ENCODE results near the gene HLTF.
"Not testable (repeated sequence)": the region's sequence is repeated elsewhere in the genome, so short reads cannot be mapped to it uniquely, and the experiment has no call there.

The HLTF gene

GRCh38 chr3:148998297-148998696, 88.0 kb downstream of the HLTF start:
- no peaks in the 10 kb centered on the region for H3K9me3 ChIP-seq (ENCODE audit: control insufficient read depth, low read length)
- H3K9ac ChIP-seq (ENCODE audit: low read length) = no peak overlapping the region
- H3K4me1 ChIP-seq (ENCODE audit: control insufficient read depth, insufficient read depth, low read length) = no peaks in the 10 kb centered on the region
- no peaks in the 10 kb centered on the region for H3K36me3 ChIP-seq (ENCODE audit: control insufficient read depth, insufficient read depth, low read length)
- H3K4me3 ChIP-seq (ENCODE audit: low read length) = no peak overlapping the region
- no peaks in the 10 kb centered on the region for H3K27me3 ChIP-seq (ENCODE audit: control insufficient read depth, insufficient read depth, low read length)

- H3K27me3 ChIP-seq (ENCODE audit: control insufficient read depth, insufficient read depth, low read length) = no peaks in the 10 kb centered on the region
- no peak overlapping the region for H3K4me3 ChIP-seq (ENCODE audit: low read length)
- H3K9ac ChIP-seq (ENCODE audit: low read length) = no peak overlapping the region
- no peaks in the 10 kb centered on the region for H3K9me3 ChIP-seq (ENCODE audit: control insufficient read depth, low read length)
- no peaks in the 10 kb centered on the region for H3K36me3 ChIP-seq (ENCODE audit: control insufficient read depth, insufficient read depth, low read length)
- H3K4me1 ChIP-seq (ENCODE audit: control insufficient read depth, insufficient read depth, low read length) = peaks cover 5% of the 10 kb centered on the region
Measured at GRCh38 chr3:148997623-148998022, 88.7 kb downstream of the HLTF start.

GRCh38 chr3:148992635-148993255, 93.6 kb downstream of the HLTF start:
- peaks cover 7% of the 10 kb centered on the region for H3K4me1 ChIP-seq (ENCODE audit: control insufficient read depth, insufficient read depth, low read length)
- no peaks in the 10 kb centered on the region for H3K36me3 ChIP-seq (ENCODE audit: control insufficient read depth, insufficient read depth, low read length)
- no peaks in the 10 kb centered on the region for H3K9me3 ChIP-seq (ENCODE audit: control insufficient read depth, low read length)
- peak overlapping the region; percentile 84 for H3K9ac ChIP-seq (ENCODE audit: low read length)
- H3K27me3 ChIP-seq (ENCODE audit: control insufficient read depth, insufficient read depth, low read length) = no peaks in the 10 kb centered on the region
- H3K4me3 ChIP-seq (ENCODE audit: low read length) = no peak overlapping the region

GRCh38 chr3:148992027-148992634, 94.2 kb downstream of the HLTF start:
- Histone ChIP-seq H3K4me1 (ENCODE audit: control insufficient read depth, insufficient read depth, low read length) (peaks cover 7% of the 10 kb centered on the region), H3K9ac (ENCODE audit: low read length) (peak overlapping the region; percentile 84), H3K36me3 (ENCODE audit: control insufficient read depth, insufficient read depth, low read length) (no peaks in the 10 kb centered on the region), H3K27me3 (ENCODE audit: control insufficient read depth, insufficient read depth, low read length) (no peaks in the 10 kb centered on the region), H3K4me3 (ENCODE audit: low read length) (peak overlapping the region; percentile 31), H3K9me3 (ENCODE audit: control insufficient read depth, low read length) (no peaks in the 10 kb centered on the region)

- Histone ChIP-seq H3K4me3 (ENCODE audit: low read length) (peak within 1 kb of the TSS; percentile 31), H3K4me1 (ENCODE audit: control insufficient read depth, insufficient read depth, low read length) (peaks cover 7% of the 10 kb centered on the region), H3K36me3 (ENCODE audit: control insufficient read depth, insufficient read depth, low read length) (no peaks in the 10 kb centered on the region), H3K27me3 (ENCODE audit: control insufficient read depth, insufficient read depth, low read length) (no peaks in the 10 kb centered on the region), H3K9me3 (ENCODE audit: control insufficient read depth, low read length) (no peaks in the 10 kb centered on the region), H3K9ac (ENCODE audit: low read length) (peak within 1 kb of the TSS; percentile 84)
Measured at GRCh38 chr3:148991219-148992026, 94.9 kb downstream of the HLTF start, which contains the start of gene GYG1. Gene GYG1 (plus strand): TSS chr3:148991540. CDS start chr3:148991641, 101 bp downstream.

- Histone ChIP-seq H3K4me3 (ENCODE audit: low read length) (no peak overlapping the region), H3K4me1 (ENCODE audit: control insufficient read depth, insufficient read depth, low read length) (peaks cover 7% of the 10 kb centered on the region), H3K9ac (ENCODE audit: low read length) (no peak overlapping the region), H3K36me3 (ENCODE audit: control insufficient read depth, insufficient read depth, low read length) (no peaks in the 10 kb centered on the region), H3K27me3 (ENCODE audit: control insufficient read depth, insufficient read depth, low read length) (no peaks in the 10 kb centered on the region), H3K9me3 (ENCODE audit: control insufficient read depth, low read length) (no peaks in the 10 kb centered on the region)
Measured at GRCh38 chr3:148990236-148990635, 96.1 kb downstream of the HLTF start.

- H3K4me3 ChIP-seq (ENCODE audit: low read length); H3K36me3 ChIP-seq (ENCODE audit: control insufficient read depth, insufficient read depth, low read length); H3K27me3 ChIP-seq (ENCODE audit: control insufficient read depth, insufficient read depth, low read length); H3K9me3 ChIP-seq (ENCODE audit: control insufficient read depth, low read length); H3K4me1 ChIP-seq (ENCODE audit: control insufficient read depth, insufficient read depth, low read length); H3K9ac ChIP-seq (ENCODE audit: low read length): not testable (repeated sequence)
Measured at GRCh38 chr3:148987551-148987950, 98.8 kb downstream of the HLTF start.

- H3K4me1 ChIP-seq (ENCODE audit: control insufficient read depth, insufficient read depth, low read length) = no peaks in the 10 kb centered on the region
Measured at GRCh38 chr3:148981273-148981672, 105.1 kb downstream of the HLTF start.

More at GRCh38 chr3:148981273-148981672, 105.1 kb downstream of the HLTF start:
- Histone ChIP-seq H3K4me3 (ENCODE audit: low read length) (no peak overlapping the region), H3K36me3 (ENCODE audit: control insufficient read depth, insufficient read depth, low read length) (no peaks in the 10 kb centered on the region), H3K27me3 (ENCODE audit: control insufficient read depth, insufficient read depth, low read length) (no peaks in the 10 kb centered on the region), H3K9ac (ENCODE audit: low read length) (no peak overlapping the region), H3K9me3 (ENCODE audit: control insufficient read depth, low read length) (no peaks in the 10 kb centered on the region)
